SU-DHL-6 (cell line): ENCODE results near the gene CHADL.
A peak's percentile ranks its signal among the peaks of the same experiment; 100 is the strongest.

Experiments
- H2AFZ ChIP-seq: fragments of 200-600 bp; sonication (generic); 2 replicates; pipeline ENCODE4 v1.6.1; 2014; ENCODE audit warnings: low read depth, mild to moderate bottlenecking, moderate library complexity, mixed read lengths, antibody characterized with exemption, low read length; ENCODE audit not compliant: severe bottlenecking
- H3F3A ChIP-seq: fragments of 200-600 bp; shearing (Covaris generic); 2 replicates; pipeline ENCODE4 v1.6.0; 2016; ENCODE audit warnings: antibody characterized with exemption, mild to moderate bottlenecking; ENCODE audit not compliant: insufficient read depth
- H3K27ac ChIP-seq: fragments of 200-600 bp; sonication (generic); 2 replicates; pipeline ENCODE4 v1.5.1; 2016; ENCODE audit warnings: low read depth, mild to moderate bottlenecking, low read length, moderate library complexity, mixed read lengths
- H3K27me3 ChIP-seq: fragments of 200-600 bp; sonication (generic), shearing (Covaris generic); 2 replicates; pipeline ENCODE4 v1.6.0; 2014; ENCODE audit warnings: mild to moderate bottlenecking, low read length
- H3K36me3 ChIP-seq: fragments of 200-600 bp; sonication (generic); 2 replicates; pipeline ENCODE4 v1.6.1; 2014; ENCODE audit warnings: mild to moderate bottlenecking, low read length, mixed read lengths
- H3K4me2 ChIP-seq: fragments of 300-600, 200-600 bp; shearing (Covaris generic), sonication (generic); 2 replicates; pipeline ENCODE4 v1.6.0; 2014; ENCODE audit warnings: low read length, low read depth, mild to moderate bottlenecking; ENCODE audit not compliant: poor library complexity, severe bottlenecking
- H3K4me3 ChIP-seq: fragments of 200-600 bp; sonication (generic); 2 replicates; pipeline ENCODE4 v1.5.1; 2014; ENCODE audit warnings: antibody characterized with exemption, low read length, mild to moderate bottlenecking, mixed read lengths; ENCODE audit not compliant: insufficient read depth, poor library complexity, severe bottlenecking
- H3K79me2 ChIP-seq: fragments of 200-600 bp; sonication (generic); 2 replicates; pipeline ENCODE4 v1.6.1; 2014; ENCODE audit warnings: mild to moderate bottlenecking, low read length, moderate library complexity; ENCODE audit not compliant: insufficient read depth
- H3K9ac ChIP-seq: fragments of 200-600 bp; sonication (generic); 2 replicates; pipeline ENCODE4 v1.7.0; 2014; ENCODE audit warnings: mild to moderate bottlenecking, low read length
- H3K9me2 ChIP-seq: fragments of 200-600 bp; sonication (generic); replicated peaks from 2 replicates; pipeline ENCODE4 v1.6.1; 2014; ENCODE audit warnings: low read length; ENCODE audit not compliant: insufficient read depth
- H3K9me3 ChIP-seq: fragments of 200-600 bp; sonication (generic); 2 replicates; pipeline ENCODE4 v1.6.1; 2014; ENCODE audit warnings: low read length, mixed read lengths; ENCODE audit not compliant: insufficient read depth
- H4K20me1 ChIP-seq: fragments of 200-600 bp; sonication (generic); 2 replicates; pipeline ENCODE4 v1.6.1; 2014; ENCODE audit warnings: low read depth, mild to moderate bottlenecking, antibody characterized with exemption, low read length, moderate library complexity, mixed read lengths
- EZH2phosphoT487 ChIP-seq: fragments of 200-600 bp; sonication (generic), shearing (Covaris generic); conservative IDR thresholded peaks from 2 replicates; pipeline ENCODE4 v1.6.1; 2018; ENCODE audit warnings: mild to moderate bottlenecking, antibody characterized with exemption, low read length, moderate library complexity, mixed read lengths
- TF ChIP-seq, protein P1 (sequence below): fragments of 200-600 bp; sonication (generic); IDR thresholded peaks from one replicate; pipeline ENCODE4 v1.5.1; 2017; ENCODE audit warnings: antibody characterized with exemption, mild to moderate bottlenecking, low read length, moderate library complexity; ENCODE audit not compliant: insufficient read depth, poor library complexity, severe bottlenecking

CHADL gene

DNA sequence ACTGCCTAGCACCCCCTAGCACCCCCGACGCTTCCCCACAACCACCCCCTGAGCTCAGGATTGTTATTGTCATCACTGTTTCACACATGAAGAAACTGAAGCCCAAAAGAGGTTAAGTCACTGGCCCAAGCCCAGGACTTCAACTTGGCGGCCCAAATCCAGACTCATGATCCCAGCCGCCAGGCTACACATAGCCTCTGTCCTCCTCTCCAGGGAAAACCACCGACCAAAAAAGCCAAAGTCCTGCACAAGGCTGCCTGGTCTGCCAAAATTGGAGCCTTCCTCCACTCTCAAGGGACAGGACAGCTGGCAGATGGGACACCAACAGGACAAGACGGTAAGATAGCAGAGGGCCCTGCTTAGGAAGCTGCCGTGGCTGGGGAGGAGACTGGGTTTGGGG, 24.8 kb downstream of the CHADL start:
- Histone ChIP-seq H3K4me2 (no peak overlapping the region), H3K27me3 (no peaks in the 10 kb centered on the region), H3K36me3 (peaks cover 8% of the 10 kb centered on the region; the same call in 1 of the 2 replicates), H3K4me3 (no peak overlapping the region), H3K79me2 (no peaks in the 10 kb centered on the region), H4K20me1 (no peaks in the 10 kb centered on the region), H3K9ac (no peak overlapping the region), H3K9me3 (no peaks in the 10 kb centered on the region), H3F3A (no peaks in the 10 kb centered on the region), H3K9me2 (no peaks in the 10 kb centered on the region), H3K27ac (no peak overlapping the region), H2AFZ (no peak overlapping the region)
- TF ChIP-seq EZH2phosphoT487 = no peak
- TF ChIP-seq, protein P1, sequence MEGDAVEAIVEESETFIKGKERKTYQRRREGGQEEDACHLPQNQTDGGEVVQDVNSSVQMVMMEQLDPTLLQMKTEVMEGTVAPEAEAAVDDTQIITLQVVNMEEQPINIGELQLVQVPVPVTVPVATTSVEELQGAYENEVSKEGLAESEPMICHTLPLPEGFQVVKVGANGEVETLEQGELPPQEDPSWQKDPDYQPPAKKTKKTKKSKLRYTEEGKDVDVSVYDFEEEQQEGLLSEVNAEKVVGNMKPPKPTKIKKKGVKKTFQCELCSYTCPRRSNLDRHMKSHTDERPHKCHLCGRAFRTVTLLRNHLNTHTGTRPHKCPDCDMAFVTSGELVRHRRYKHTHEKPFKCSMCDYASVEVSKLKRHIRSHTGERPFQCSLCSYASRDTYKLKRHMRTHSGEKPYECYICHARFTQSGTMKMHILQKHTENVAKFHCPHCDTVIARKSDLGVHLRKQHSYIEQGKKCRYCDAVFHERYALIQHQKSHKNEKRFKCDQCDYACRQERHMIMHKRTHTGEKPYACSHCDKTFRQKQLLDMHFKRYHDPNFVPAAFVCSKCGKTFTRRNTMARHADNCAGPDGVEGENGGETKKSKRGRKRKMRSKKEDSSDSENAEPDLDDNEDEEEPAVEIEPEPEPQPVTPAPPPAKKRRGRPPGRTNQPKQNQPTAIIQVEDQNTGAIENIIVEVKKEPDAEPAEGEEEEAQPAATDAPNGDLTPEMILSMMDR = no peak

DNA sequence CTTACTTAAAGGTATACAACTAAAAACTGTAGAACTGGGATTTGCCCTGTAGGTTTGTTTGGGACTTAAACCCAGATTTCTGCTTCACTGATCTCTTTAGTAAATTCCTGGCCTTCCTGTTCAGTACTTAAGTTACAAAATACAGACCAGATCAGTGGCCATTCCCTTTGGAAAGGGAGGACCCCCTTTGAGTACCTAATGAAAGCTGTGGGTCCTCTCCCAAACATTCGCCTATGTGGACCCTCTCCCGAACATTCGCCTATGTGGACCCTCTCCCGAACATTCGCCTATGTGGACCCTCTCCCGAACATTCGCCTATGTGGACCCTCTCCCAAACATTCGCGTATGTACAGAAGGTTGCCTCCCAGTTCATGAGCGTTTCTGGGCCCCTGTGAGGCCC, 25.3 kb downstream of the CHADL start:
- no peaks in the 10 kb centered on the region for H3K27me3 ChIP-seq
- H3K9ac ChIP-seq = no peak overlapping the region

DNA sequence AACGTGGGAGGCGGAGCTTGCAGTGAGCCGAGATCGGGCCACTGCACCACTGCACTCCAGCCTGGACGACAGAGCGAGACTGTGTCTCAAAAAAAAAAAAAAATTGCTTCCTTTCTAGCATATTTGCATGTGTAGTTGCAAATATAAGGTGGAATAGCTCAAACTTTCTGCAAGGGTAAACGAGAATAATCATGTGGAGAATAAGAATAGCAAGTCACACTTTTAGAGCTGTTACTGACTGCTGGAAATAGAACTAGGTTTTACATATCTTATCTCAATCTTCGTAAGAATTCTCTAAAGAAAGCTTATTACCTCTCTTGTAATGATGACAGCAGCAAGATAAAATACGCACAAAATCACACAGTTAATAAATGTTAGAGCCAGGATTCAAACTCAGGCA, 34.0 kb downstream of the CHADL start:
- Histone ChIP-seq H3F3A (peaks cover 20% of the 10 kb centered on the region), H3K4me2 (peak overlapping the region; percentile 77), H3K27me3 (no peaks in the 10 kb centered on the region), H3K9me3 (no peaks in the 10 kb centered on the region), H4K20me1 (no peaks in the 10 kb centered on the region), H3K9ac (peak overlapping the region; percentile 20; the same call in 1 of the 2 replicates), H3K79me2 (peaks cover 25% of the 10 kb centered on the region), H3K36me3 (peaks cover 8% of the 10 kb centered on the region; the same call in 1 of the 2 replicates), H3K4me3 (peak overlapping the region; percentile 5), H2AFZ (no peak overlapping the region), H3K27ac (peak overlapping the region; percentile 91), H3K9me2 (no peaks in the 10 kb centered on the region)
- TF ChIP-seq, protein P1 = no peak
- TF ChIP-seq EZH2phosphoT487 = no peak

More for the DNA sequence above, 25.3 kb downstream of the CHADL start:
- Histone ChIP-seq H3K9me2 (no peaks in the 10 kb centered on the region), H4K20me1 (no peaks in the 10 kb centered on the region), H3K4me3 (no peak overlapping the region), H3K4me2 (no peak overlapping the region), H3K9me3 (no peaks in the 10 kb centered on the region), H3F3A (no peaks in the 10 kb centered on the region), H3K36me3 (peaks cover 11% of the 10 kb centered on the region; the same call in 1 of the 2 replicates), H3K79me2 (no peaks in the 10 kb centered on the region), H3K27ac (no peak overlapping the region), H2AFZ (no peak overlapping the region)
- TF ChIP-seq EZH2phosphoT487 = no peak
- TF ChIP-seq, protein P1 = no peak
